Measurements from ENCODE around the gene MORC3. TPM values are rescaled to one million over a fixed set of nuclear protein-coding genes. Genes with fewer than 3 reads are reported as not detected.
"Not testable (repeated sequence)": the region's sequence is repeated elsewhere in the genome, so short reads cannot be mapped to it uniquely, and the experiment has no call there.

Gene MORC3, protein sequence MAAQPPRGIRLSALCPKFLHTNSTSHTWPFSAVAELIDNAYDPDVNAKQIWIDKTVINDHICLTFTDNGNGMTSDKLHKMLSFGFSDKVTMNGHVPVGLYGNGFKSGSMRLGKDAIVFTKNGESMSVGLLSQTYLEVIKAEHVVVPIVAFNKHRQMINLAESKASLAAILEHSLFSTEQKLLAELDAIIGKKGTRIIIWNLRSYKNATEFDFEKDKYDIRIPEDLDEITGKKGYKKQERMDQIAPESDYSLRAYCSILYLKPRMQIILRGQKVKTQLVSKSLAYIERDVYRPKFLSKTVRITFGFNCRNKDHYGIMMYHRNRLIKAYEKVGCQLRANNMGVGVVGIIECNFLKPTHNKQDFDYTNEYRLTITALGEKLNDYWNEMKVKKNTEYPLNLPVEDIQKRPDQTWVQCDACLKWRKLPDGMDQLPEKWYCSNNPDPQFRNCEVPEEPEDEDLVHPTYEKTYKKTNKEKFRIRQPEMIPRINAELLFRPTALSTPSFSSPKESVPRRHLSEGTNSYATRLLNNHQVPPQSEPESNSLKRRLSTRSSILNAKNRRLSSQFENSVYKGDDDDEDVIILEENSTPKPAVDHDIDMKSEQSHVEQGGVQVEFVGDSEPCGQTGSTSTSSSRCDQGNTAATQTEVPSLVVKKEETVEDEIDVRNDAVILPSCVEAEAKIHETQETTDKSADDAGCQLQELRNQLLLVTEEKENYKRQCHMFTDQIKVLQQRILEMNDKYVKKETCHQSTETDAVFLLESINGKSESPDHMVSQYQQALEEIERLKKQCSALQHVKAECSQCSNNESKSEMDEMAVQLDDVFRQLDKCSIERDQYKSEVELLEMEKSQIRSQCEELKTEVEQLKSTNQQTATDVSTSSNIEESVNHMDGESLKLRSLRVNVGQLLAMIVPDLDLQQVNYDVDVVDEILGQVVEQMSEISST
- 10 to 100 TPM; 31.0 to 54.8 (median 48.4) TPM for total RNA-seq

DNA sequence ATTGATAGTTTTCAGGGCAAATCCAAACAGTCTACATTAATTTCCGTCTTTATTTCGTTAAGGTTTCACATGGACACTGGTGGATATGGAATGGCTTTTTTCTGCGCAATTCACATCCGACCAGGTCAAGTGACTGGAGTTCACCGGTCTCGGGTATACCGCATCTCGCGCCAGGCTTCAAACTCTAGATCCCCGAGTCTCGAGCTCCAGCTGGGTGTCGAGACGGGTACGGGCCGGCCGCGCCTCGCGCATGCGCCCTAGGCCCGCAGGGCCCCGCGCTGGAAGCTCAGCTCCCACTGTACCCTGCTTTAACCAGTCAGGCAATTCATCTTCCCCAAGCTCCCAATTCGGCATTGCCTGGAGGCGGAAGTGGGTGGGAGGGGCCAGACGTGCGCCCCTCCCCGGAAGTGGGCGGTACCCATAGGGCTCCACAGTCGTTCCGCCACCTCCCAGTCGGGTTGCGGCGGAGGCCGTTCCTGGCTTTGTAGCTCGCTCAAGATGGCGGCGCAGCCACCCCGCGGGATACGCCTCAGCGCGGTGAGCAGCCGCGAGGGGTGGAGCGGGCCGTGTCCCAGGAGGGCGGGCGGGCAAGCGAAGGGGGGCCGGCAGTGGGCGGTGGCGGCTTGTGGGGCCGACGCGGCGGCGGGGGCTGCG, at the start of gene MORC3:
TSS of gene MORC3 (plus strand) at position 431 of the 654 bp plus-strand sequence. CDS start at position 499, 68 bp downstream.
- peaks cover 0 to 11% of the 10 kb centered on the region in 2 donors for H3K36me3 ChIP-seq
- 0% methylated on average over 3 to 7 of the region's 59 CpGs for WGBS, 2 donors (ENCODE audit: low coverage in 1 of 2)
- no peaks in the 10 kb centered on the region for H3K9me3 ChIP-seq
- peaks cover 0 to 43% (median 20%) of the 10 kb centered on the region in 3 donors for H3K4me1 ChIP-seq
- peak within 1 kb of the TSS; percentile 82 to 100 (median 96) for H3K27ac ChIP-seq
- peak; percentile 99 for ATAC-seq
- H3K27me3 ChIP-seq, result no peaks in the 10 kb centered on the region
- TF ChIP-seq POLR2A (IDR thresholded peaks at IDR 0.05) (peak; percentile 63 to 78), POLR2AphosphoS5 (IDR thresholded peaks at IDR 0.05) (peak; percentile 75), EP300 (IDR thresholded peaks at IDR 0.05) (no peak)
- TF ChIP-seq, protein P1, sequence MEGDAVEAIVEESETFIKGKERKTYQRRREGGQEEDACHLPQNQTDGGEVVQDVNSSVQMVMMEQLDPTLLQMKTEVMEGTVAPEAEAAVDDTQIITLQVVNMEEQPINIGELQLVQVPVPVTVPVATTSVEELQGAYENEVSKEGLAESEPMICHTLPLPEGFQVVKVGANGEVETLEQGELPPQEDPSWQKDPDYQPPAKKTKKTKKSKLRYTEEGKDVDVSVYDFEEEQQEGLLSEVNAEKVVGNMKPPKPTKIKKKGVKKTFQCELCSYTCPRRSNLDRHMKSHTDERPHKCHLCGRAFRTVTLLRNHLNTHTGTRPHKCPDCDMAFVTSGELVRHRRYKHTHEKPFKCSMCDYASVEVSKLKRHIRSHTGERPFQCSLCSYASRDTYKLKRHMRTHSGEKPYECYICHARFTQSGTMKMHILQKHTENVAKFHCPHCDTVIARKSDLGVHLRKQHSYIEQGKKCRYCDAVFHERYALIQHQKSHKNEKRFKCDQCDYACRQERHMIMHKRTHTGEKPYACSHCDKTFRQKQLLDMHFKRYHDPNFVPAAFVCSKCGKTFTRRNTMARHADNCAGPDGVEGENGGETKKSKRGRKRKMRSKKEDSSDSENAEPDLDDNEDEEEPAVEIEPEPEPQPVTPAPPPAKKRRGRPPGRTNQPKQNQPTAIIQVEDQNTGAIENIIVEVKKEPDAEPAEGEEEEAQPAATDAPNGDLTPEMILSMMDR (IDR thresholded peaks at IDR 0.05), result no peak
- peak within 1 kb of the TSS; percentile 71 to 98 for H3K4me3 ChIP-seq

DNA sequence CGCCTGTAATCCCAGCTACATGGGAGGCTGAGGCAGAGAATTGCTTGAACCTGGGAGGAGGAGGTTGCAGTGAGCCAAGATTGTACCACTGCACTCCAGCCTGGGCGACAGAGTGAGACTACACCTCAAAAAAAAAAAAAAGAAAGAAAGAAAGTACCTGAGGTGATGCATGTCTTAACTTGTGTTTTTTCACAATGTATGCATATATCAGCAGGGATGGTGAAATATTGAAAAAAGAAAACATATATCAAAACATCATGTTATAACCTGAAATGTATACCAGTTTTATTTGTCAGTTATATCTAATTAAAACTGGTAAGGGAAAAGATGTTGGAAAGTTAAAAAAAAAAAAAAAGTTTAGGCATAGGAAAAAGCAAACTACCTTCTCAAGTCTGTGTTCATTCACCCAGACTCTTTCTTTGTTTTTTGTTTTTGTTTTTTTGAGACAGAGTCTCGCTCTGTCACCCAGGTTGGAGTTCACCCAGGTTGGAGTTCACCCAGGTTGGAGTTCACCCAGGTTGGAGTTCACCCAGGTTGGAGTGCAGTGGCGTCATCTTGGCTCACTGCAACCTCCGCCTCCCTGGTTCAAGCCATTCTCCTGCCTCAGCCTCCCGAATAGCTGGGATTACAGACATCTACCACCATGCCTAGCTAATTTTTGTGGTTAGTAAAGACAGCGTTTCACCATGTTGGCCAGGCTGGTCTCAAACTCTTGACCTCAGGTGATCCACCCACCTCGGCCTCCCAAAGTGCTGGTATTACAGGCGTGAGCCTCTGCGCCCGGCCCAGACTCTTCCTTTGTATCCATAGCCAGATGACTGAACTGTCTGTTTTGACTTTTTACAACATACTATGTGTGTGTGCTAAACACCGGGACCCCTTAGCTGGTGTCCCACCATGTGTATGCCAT, 49.0 kb upstream of the MORC3 start:
- WGBS, 2 donors (ENCODE audit: low coverage in 1 of 2), result 96 to 97% methylated on average over 6 to 8 of the region's 12 CpGs
- not testable (repeated sequence) for H3K4me1 ChIP-seq
- H3K36me3 ChIP-seq, result peaks cover 0 to 54% of the 10 kb centered on the region in 2 donors

DNA sequence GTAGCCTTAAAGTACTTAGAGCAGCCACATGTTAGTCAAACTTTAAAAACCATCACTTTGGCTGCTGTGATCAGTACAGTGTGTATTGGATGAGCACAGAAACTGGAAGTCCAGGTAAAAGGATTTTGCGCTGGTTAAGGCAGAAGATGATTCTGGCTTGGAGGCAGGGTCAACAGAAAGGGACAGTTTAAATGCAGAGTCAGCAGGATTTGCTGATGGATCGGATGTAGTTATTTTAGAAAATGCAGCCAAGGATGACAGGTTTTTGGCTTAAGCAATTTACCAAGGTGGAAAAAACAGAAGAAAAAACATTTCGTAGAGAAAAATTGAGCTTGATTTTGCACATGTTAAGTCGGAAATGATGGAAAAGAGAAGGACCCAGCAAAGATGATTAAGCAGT, 45.9 kb upstream of the MORC3 start:
- H3K4me3 ChIP-seq, result no peak overlapping the region
- no peak overlapping the region for H3K27ac ChIP-seq
- TF ChIP-seq, protein P1 (IDR thresholded peaks at IDR 0.05), result no peak
- no peak for TF ChIP-seq POLR2A (IDR thresholded peaks at IDR 0.05)
- no peak for TF ChIP-seq EP300 (IDR thresholded peaks at IDR 0.05)
- TF ChIP-seq POLR2AphosphoS5 (IDR thresholded peaks at IDR 0.05), result no peak
- peaks cover 0 to 48% of the 10 kb centered on the region in 2 donors for H3K36me3 ChIP-seq
- H3K9me3 ChIP-seq, result no peaks in the 10 kb centered on the region
- 67 to 89% methylated on average over 4 of the region's 4 CpGs for WGBS, 2 donors (ENCODE audit: low coverage in 1 of 2)
- H3K27me3 ChIP-seq, result no peaks in the 10 kb centered on the region
- no peak for ATAC-seq
- no peaks in the 10 kb centered on the region for H3K4me1 ChIP-seq

More for the DNA sequence above, 49.0 kb upstream of the MORC3 start:
- not testable (repeated sequence) for H3K4me3 ChIP-seq, H3K27ac ChIP-seq, H3K9me3 ChIP-seq, H3K27me3 ChIP-seq, ATAC-seq

DNA sequence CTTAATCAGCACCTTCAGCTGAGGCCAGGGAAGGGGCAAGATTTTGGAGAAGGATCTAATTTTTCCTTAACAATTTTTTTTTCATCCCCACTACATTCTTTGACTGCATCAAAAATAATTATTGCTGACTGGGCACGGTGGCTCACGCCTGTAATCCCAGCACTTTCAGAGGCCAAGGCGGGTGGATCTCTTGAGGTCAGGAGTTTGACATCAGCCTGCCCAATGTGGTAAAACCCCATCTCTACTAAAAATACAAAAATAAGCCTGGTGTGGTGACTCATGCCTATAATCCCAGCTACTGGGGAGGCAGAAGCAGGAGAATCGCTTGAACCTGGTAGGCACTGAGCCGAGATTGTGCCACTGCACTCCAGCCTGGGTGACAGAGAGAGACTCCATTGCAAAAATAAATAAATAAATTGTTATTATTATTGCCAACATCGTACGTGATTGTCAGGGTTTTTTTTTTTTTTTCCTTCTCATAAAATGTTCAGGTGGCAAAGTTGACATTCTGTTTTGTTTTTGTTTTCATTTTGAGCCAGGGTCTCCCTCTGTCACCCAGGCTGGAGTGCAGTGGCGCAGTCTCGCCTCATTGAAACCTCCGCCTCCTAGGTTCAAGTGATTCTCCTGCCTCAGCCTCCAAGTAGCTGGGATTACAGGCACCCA, 37.3 kb upstream of the MORC3 start:
- Histone ChIP-seq H3K36me3 (peaks cover 0 to 60% of the 10 kb centered on the region in 2 donors), H3K27ac (no peak overlapping the region), H3K9me3 (no peaks in the 10 kb centered on the region), H3K4me3 (no peak overlapping the region), H3K27me3 (no peaks in the 10 kb centered on the region), H3K4me1 (no peaks in the 10 kb centered on the region)
- WGBS, 2 donors (ENCODE audit: low coverage in 1 of 2), result 76 to 88% methylated on average over 10 of the region's 10 CpGs
- ATAC-seq, result no peak
- TF ChIP-seq POLR2A (IDR thresholded peaks at IDR 0.05) (no peak), EP300 (IDR thresholded peaks at IDR 0.05) (no peak), POLR2AphosphoS5 (IDR thresholded peaks at IDR 0.05) (no peak)
- TF ChIP-seq, protein P1 (IDR thresholded peaks at IDR 0.05), result no peak

DNA sequence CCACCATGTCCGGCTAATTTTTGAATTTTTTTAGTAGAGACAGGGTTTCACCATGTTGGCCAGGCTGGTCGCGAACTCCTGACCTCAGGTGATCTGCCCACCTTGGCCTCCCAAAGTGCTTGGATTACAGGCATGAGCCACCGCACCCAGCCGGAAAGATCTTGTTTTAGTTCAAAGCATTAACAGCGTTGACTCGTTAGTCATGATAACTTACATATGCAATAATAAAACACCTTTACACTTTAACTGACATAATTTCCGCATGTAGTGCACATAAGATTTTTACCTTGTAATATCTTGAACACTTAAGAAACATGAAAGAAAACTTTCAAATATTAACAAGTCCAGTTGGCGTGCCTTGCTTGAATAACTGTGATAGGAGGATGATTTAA, 36.8 kb upstream of the MORC3 start:
- H3K4me1 ChIP-seq, result not testable (repeated sequence)
- WGBS, 2 donors (ENCODE audit: low coverage in 1 of 2), result 77 to 93% methylated on average over 6 to 9 of the region's 9 CpGs

More for the DNA sequence above, 36.8 kb upstream of the MORC3 start:
- not testable (repeated sequence) for ATAC-seq, H3K27me3 ChIP-seq, H3K9me3 ChIP-seq, H3K27ac ChIP-seq, H3K4me3 ChIP-seq
- peaks cover 0 to 60% of the 10 kb centered on the region in 2 donors for H3K36me3 ChIP-seq
